Left lung (tissue), 10 donors: ENCODE results near the gene CLEC3B. TPM values are rescaled to one million over a fixed set of nuclear protein-coding genes. Genes with fewer than 3 reads are reported as not detected.
"Not testable (repeated sequence)": the region's sequence is repeated elsewhere in the genome, so short reads cannot be mapped to it uniquely, and the experiment has no call there.

Source experiments
- ATAC-seq: fragments of 200-7000 bp; cut with Tn5 transposase; one replicate; pipeline ENCODE4 v1.9.1; 2020; ENCODE audit warnings: moderate library complexity
- DNase-seq, 4 donors: peaks; one replicate each; pipeline ENCODE4 v3.0.0-alpha.2; 2013 to 2020
- H3K27ac ChIP-seq, 2 donors: fragments of 200-600 bp; sonication (generic) in 1 of 2; one replicate each; pipeline versions ENCODE4 v1.5.0 to v1.8.0; 2020 to 2021
- H3K27me3 ChIP-seq, 2 donors: fragments of 200-600 bp; sonication (generic) in 1 of 2; one replicate each; pipeline versions ENCODE4 v1.5.0 to v1.8.0; 2020 to 2021
- H3K36me3 ChIP-seq, 2 donors: fragments of 200-600 bp; sonication (generic) in 1 of 2; one replicate each; pipeline versions ENCODE4 v1.5.0 to v1.8.0; 2020 to 2021
- H3K4me1 ChIP-seq, 2 donors: fragments of 200-600 bp; one replicate each; pipeline ENCODE4 v1.8.0; 2021
- H3K4me3 ChIP-seq, 2 donors: fragments of 200-600 bp; sonication (generic) in 1 of 2; one replicate each; pipeline versions ENCODE4 v1.5.0 to v1.8.0; 2020 to 2021; ENCODE audit warnings: mild to moderate bottlenecking in 1 of 2
- H3K9me3 ChIP-seq, 2 donors: fragments of 200-600 bp; sonication (generic) in 1 of 2; one replicate each; pipeline versions ENCODE4 v1.5.0 to v1.8.0; 2020 to 2021
- intact Hi-C, 2 donors: fragments of 100-400 bp; cut with DNase I; formaldehyde crosslinking; loops; one replicate each; pipeline versions ENCODE4 v1.11.2 to v1.14.2; 2022
- polyA plus RNA-seq, 6 donors: library from polyadenylated mRNA; unstranded; fragments of 120-200 nt; gene quantifications; one replicate each; pipeline ENCODE4 v1.2.1, GENCODE V29; 2013; ENCODE audit not compliant: insufficient read length in 6 of 6
- total RNA-seq, 2 donors: library from RNA; stranded (reverse); fragmentation: NEBNext Ultra II Directional; extraction: Animal tissue kit (Norgen Biotek cat#: 25700); gene quantifications; one replicate each; pipeline ENCODE4 v1.2.1, GENCODE V29; 2021
- TF ChIP-seq, protein P1 (sequence below), 2 donors: fragments of 200-600 bp; sonication (generic) in 1 of 2; IDR thresholded peaks; one replicate each; pipeline versions ENCODE4 v1.5.0 to v1.8.0; 2021; ENCODE audit warnings: antibody characterized with exemption in 2 of 2
- donor health status: DM: no; HTN: yes; CAD: no.
- donor health status: DM: no; HTN: no; CAD: no.

CLEC3B gene
- total and polyA plus RNA-seq, 8 donors: 74.0 to 177 (median 104) TPM

DNA sequence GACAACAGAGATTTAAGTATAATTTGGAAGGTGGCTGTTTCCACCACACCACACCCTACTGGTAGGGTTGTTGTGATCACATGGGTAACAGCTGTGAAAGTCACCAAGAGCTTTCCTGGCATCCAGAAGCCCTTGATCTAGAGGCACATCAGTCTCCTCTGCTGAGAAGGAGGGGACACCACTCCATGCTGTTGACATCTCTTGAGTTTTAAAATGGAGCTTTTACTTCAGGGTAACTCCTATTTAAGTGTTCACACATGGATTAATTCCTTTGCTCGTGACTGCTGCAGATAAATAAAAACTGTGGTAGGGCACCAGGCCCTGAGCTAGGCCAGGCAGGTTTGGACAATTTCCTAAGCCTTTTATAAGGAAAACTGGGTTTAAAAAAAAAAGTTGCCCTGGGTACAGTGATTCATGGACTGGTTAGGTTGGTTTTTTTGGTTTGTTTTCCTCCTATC, 42.6 kb upstream of the CLEC3B start:
- ATAC-seq: peak; percentile 57
- no peak for DNase-seq
- TF ChIP-seq, protein P1, sequence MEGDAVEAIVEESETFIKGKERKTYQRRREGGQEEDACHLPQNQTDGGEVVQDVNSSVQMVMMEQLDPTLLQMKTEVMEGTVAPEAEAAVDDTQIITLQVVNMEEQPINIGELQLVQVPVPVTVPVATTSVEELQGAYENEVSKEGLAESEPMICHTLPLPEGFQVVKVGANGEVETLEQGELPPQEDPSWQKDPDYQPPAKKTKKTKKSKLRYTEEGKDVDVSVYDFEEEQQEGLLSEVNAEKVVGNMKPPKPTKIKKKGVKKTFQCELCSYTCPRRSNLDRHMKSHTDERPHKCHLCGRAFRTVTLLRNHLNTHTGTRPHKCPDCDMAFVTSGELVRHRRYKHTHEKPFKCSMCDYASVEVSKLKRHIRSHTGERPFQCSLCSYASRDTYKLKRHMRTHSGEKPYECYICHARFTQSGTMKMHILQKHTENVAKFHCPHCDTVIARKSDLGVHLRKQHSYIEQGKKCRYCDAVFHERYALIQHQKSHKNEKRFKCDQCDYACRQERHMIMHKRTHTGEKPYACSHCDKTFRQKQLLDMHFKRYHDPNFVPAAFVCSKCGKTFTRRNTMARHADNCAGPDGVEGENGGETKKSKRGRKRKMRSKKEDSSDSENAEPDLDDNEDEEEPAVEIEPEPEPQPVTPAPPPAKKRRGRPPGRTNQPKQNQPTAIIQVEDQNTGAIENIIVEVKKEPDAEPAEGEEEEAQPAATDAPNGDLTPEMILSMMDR (IDR thresholded peaks at IDR 0.05): no peak
- Histone ChIP-seq H3K4me3 (no peak overlapping the region), H3K4me1 (peaks cover 8 to 52% of the 10 kb centered on the region in 2 donors), H3K27ac (peak overlapping the region; percentile 19 to 21), H3K9me3 (no peaks in the 10 kb centered on the region), H3K36me3 (no peaks in the 10 kb centered on the region), H3K27me3 (no peaks in the 10 kb centered on the region)
- intact Hi-C loops: no loop called here

DNA sequence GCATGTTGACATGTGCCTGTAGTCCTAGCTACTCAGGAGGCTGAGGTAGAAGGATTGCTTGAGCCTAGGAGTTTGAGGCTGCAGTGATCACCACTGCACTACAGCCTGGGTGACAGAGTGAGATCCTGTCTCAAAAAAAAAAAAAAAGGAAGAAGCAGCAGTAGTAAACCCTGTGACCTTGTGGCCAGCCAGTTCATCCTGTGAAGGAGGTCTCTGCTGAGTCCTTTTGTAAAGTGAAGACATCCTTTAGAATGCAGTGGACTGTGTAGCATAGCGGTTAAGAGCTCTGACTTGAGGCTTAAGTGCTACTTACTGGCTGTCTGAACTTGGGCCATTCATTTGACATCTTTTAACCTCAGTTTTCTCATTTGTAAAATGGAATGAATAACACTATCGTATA, 41.8 kb upstream of the CLEC3B start:
- intact Hi-C loops: no loop called here
- Histone ChIP-seq H3K9me3 (no peaks in the 10 kb centered on the region), H3K27ac (peak overlapping the region in 1 of 2 donors; percentile 19), H3K27me3 (no peaks in the 10 kb centered on the region), H3K4me3 (no peak overlapping the region), H3K4me1 (peaks cover 8 to 49% of the 10 kb centered on the region in 2 donors), H3K36me3 (peaks cover 0 to 5% of the 10 kb centered on the region in 2 donors)
- peak; percentile 29 for ATAC-seq
- TF ChIP-seq, protein P1 (IDR thresholded peaks at IDR 0.05): no peak
- no peak for DNase-seq

DNA sequence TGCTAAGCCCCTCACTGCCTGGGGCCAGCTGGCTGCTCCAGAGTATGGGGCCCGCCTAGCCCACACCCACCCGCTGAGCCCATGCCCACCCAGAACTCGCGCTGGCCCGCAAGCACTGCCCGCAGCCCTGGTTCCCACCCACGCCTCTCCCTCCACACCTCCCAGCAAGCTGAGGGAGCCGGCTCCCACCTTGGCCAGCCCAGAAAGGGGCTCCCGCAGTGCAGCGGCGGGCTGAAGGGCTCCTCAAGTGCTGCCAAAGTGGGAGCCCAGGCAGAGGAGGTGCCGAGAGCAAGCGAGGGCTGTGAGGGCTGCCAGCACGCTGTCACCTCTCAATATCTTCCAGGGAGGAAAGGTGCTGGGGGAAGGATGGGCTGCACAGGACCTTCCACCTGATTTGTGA, 39.8 kb upstream of the CLEC3B start:
- H3K9me3 ChIP-seq, intact Hi-C loops, H3K27ac ChIP-seq, H3K27me3 ChIP-seq, ATAC-seq, DNase-seq, H3K4me3 ChIP-seq: not testable (repeated sequence)
- Histone ChIP-seq H3K36me3 (peaks cover 0 to 19% of the 10 kb centered on the region in 2 donors), H3K4me1 (peaks cover 8 to 44% of the 10 kb centered on the region in 2 donors)

DNA sequence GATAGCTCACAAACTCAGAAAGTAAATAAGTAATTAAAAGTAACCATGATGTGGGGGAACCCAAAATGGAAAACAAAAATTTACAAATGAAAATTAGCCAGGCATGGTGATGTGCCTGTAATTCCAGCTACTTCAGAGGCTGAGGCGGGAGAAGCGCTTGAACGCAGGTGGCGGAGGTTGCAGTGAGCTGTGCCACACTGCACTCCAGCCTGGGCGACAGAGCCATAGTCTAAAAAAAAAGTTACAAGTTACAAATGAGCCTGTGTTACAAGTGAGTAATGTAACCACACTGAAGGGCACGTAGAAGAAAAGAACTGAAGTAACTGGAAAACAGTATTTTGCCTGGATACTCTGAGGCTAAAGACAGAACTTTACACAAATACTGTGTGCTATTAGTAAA, 38.8 kb upstream of the CLEC3B start:
- Histone ChIP-seq H3K4me3 (no peak overlapping the region), H3K9me3 (no peaks in the 10 kb centered on the region), H3K27ac (no peak overlapping the region), H3K27me3 (no peaks in the 10 kb centered on the region), H3K36me3 (peaks cover 0 to 28% of the 10 kb centered on the region in 2 donors), H3K4me1 (peaks cover 8 to 34% of the 10 kb centered on the region in 2 donors)
- ATAC-seq (no peak), DNase-seq (no peak)
- TF ChIP-seq, protein P1 (IDR thresholded peaks at IDR 0.05): no peak
- intact Hi-C loops: no loop called here

DNA sequence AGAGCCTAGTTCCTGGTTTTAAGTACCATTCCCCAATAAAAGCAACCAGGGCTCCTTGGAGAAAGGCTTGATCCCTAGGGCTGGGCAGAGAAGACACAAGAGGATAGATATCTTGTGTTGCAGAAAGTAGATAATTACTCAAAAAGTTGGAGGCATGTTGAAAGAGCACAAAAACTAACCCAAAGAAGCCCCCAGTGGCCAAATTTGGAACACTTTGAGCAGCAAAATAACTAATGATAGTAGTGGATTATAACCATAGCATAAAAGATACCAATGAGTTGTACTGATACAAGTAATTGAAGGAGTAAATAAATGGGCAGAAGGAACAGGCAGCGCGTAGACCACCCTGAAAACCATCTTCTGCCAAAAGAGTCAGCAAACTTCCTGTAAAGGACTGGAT, 38.0 kb upstream of the CLEC3B start:
- intact Hi-C loops: no loop called here
- TF ChIP-seq, protein P1 (IDR thresholded peaks at IDR 0.05): peak; percentile 24 to 46
- H3K4me3 ChIP-seq: no peak overlapping the region
- H3K27me3 ChIP-seq: no peaks in the 10 kb centered on the region
- H3K4me1 ChIP-seq: peaks cover 6 to 30% of the 10 kb centered on the region in 2 donors
- H3K27ac ChIP-seq: no peak overlapping the region
- DNase-seq (no peak), ATAC-seq (no peak)
- no peaks in the 10 kb centered on the region for H3K9me3 ChIP-seq
- peaks cover 0 to 28% of the 10 kb centered on the region in 2 donors for H3K36me3 ChIP-seq

DNA sequence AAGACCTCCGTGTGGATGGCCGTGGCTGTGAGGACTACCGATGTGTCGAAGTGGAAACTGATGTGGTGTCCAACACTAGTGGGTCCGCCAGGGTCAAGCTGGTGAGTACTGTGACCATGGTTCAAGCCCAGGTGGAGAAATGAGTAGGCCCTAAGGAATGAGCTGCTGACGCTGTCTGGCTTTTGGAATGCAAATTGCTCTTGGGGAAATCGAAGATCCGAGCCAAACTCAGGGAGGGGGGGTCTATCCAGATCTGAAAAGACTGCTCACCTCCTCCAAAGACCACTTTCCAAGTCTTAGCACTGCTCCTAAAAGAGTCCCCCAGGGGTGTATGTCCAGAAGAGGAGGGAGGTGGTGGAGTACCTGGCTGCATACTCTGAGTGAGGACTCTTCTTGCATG, 37.0 kb upstream of the CLEC3B start:
- intact Hi-C loops: no loop called here
- H3K4me1 ChIP-seq: peaks cover 3 to 30% of the 10 kb centered on the region in 2 donors
- peaks cover 0 to 28% of the 10 kb centered on the region in 2 donors for H3K36me3 ChIP-seq
- H3K27me3 ChIP-seq: no peaks in the 10 kb centered on the region
- ATAC-seq (no peak), DNase-seq (no peak)
- H3K27ac ChIP-seq: no peak overlapping the region
- TF ChIP-seq, protein P1 (IDR thresholded peaks at IDR 0.05): no peak
- H3K4me3 ChIP-seq: no peak overlapping the region
- no peaks in the 10 kb centered on the region for H3K9me3 ChIP-seq
